PC-9 (cell line): Measurements from ENCODE around the gene SVEP1. TPM values are rescaled to one million over a fixed set of nuclear protein-coding genes. Genes with fewer than 3 reads are reported as not detected.

Source experiments
- BruUV-seq: library from RNA; stranded (reverse); fragments of 400-500 nt; replicated peaks from 2 replicates; lab custom pipeline; 2021; lab: Mats Ljungman, UMichigan
- CTCF ChIA-PET: fragments of 300-600 bp; sonication (Branson Sonifier 250); formaldehyde crosslinking; loops from one replicate; lab custom pipeline; 2022; ENCODE audit warnings: antibody characterized with exemption; lab: Charles Lee
- POLR2A ChIA-PET: fragments of 300-600 bp; sonication (Branson Sonifier 250); formaldehyde crosslinking; loops from one replicate; lab custom pipeline; 2022; ENCODE audit warnings: antibody characterized with exemption; ENCODE audit not compliant: unreplicated experiment; lab: Charles Lee
- DNase-seq, 2 experiments: peaks; one replicate each; pipeline versions ENCODE4 v3.0.0 to v3.0.0-alpha.2; 2015 to 2022; ENCODE audit warnings: mixed read lengths in 1 of 2
- H2AFZ ChIP-seq: fragments of 200-600 bp; sonication (generic); 2 replicates; pipeline ENCODE4 v1.8.1; 2017; ENCODE audit warnings: antibody characterized with exemption
- H3F3A ChIP-seq: fragments of 200-600 bp; sonication (generic); 2 replicates; pipeline ENCODE4 v1.8.1; 2017; ENCODE audit warnings: antibody characterized with exemption, mild to moderate bottlenecking, low read depth; ENCODE audit not compliant: insufficient read depth
- H3K27ac ChIP-seq: fragments of 200-600 bp; sonication (generic); 2 replicates; pipeline ENCODE4 v1.6.1; 2016; ENCODE audit warnings: mixed run types
- H3K27me3 ChIP-seq: fragments of 200-600 bp; sonication (generic); 2 replicates; pipeline ENCODE4 v1.6.1; 2016; ENCODE audit warnings: low read depth, mixed run types; ENCODE audit not compliant: insufficient read depth
- H3K36me3 ChIP-seq: fragments of 200-600 bp; sonication (generic); 2 replicates; pipeline ENCODE4 v1.6.1; 2016; ENCODE audit warnings: low read depth, mixed run types
- H3K4me1 ChIP-seq: fragments of 200-600 bp; sonication (generic); replicated peaks from 2 replicates; pipeline ENCODE4 v1.6.1; 2016; ENCODE audit warnings: mixed run types; ENCODE audit not compliant: insufficient read depth
- H3K4me2 ChIP-seq: fragments of 200-600 bp; sonication (generic); 2 replicates; pipeline ENCODE4 v1.6.1; 2017; ENCODE audit warnings: mixed run types
- H3K4me3 ChIP-seq: fragments of 200-600 bp; sonication (generic); 2 replicates; pipeline ENCODE4 v1.6.1; 2016; ENCODE audit warnings: mixed run types
- H3K79me2 ChIP-seq: fragments of 200-600 bp; sonication (generic); 2 replicates; pipeline ENCODE4 v1.6.1; 2017; ENCODE audit warnings: low read depth, mixed run types
- H3K9me2 ChIP-seq: fragments of 200-600 bp; sonication (generic); 2 replicates; pipeline ENCODE4 v1.8.1; 2017; ENCODE audit warnings: mild to moderate bottlenecking; ENCODE audit not compliant: insufficient read depth
- H3K9me3 ChIP-seq: fragments of 200-600 bp; sonication (generic); 2 replicates; pipeline ENCODE4 v1.8.1; 2016; ENCODE audit warnings: low read depth; ENCODE audit not compliant: insufficient read depth
- H4K20me1 ChIP-seq: fragments of 200-600 bp; sonication (generic); 2 replicates; pipeline ENCODE4 v1.8.1; 2017; ENCODE audit not compliant: insufficient read depth
- EZH2 ChIP-seq: fragments of 200-600 bp; sonication (generic); IDR thresholded peaks from 2 replicates; pipeline ENCODE4 v1.8.0; 2017; ENCODE audit warnings: antibody characterized with exemption, low read depth
- intact Hi-C: fragments of 100-400 bp; cut with micrococcal nuclease; formaldehyde crosslinking; loops from one replicate; pipeline ENCODE4 v1.10.0; 2022; ENCODE audit not compliant: unreplicated experiment
- total RNA-seq: library from RNA; stranded (reverse); gene quantifications from 2 replicates; pipeline ENCODE4 v1.2.3, GENCODE V29; 2021
- TF ChIP-seq, protein P1 (sequence below): fragments of 200-600 bp; sonication (generic); conservative IDR thresholded peaks from 2 replicates; pipeline ENCODE4 v1.6.1; 2017; ENCODE audit warnings: mixed run types, antibody characterized with exemption, mild to moderate bottlenecking, moderate library complexity

The SVEP1 gene
- total RNA-seq, 1 experiment from 2014 or later: 3.3 TPM

DNA sequence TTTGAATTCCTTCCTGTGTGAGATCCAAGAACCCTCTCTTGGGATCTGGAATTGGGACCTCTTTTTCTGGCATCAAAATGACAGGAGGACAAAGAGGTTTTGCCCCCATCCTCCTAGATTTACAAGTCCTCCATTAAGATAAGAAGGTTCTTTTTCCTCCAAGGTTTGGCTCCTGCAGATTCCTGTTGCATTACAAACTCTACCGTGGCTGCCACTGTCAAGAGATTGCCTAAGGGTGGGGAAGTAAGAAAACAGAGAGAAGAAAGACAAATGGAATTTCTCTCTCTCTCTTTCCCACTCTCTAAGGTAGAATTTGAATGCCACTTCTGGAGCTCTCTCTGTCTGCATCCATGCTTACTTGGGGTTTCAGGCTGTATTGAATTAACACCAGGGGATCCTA, 12.0 kb upstream of the SVEP1 start:
- CTCF ChIA-PET: interaction anchor here (0.6 kb wide), 1 partner anchor 8 kb away, joined by 5 read pairs; no protein-coding TSS in a partner anchor

DNA sequence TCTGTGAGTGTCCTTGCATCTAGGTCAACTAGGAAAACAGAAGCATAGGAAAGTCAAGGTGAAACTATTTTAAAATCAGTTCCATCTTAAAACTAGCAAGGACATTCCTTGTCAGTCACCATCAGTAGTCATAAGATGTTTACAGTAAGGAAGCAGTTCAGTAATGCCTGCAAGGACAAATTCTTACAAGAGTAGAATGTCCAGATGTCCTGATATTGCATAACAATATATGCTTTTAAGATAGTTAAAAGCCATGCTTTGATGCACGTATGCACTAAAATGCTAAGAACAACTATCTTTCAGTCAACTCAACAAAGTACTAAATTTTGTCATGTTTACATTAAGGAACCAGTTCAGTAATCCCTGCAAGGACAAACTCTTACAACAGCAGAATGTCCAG, 11.3 kb upstream of the SVEP1 start:
- H3F3A ChIP-seq: peaks cover 18% of the 10 kb centered on the region
- no peaks in the 10 kb centered on the region for H3K36me3 ChIP-seq
- ChIA-PET POLR2A (no interaction called here), CTCF (no interaction called here)
- H2AFZ ChIP-seq: no peak overlapping the region
- no peak overlapping the region for H3K4me3 ChIP-seq
- H3K9me3 ChIP-seq: peaks cover 11% of the 10 kb centered on the region; the same call in 1 of the 2 replicates
- BruUV-seq: no TSS peak
- no peaks in the 10 kb centered on the region for H3K79me2 ChIP-seq
- H3K9me2 ChIP-seq: no peaks in the 10 kb centered on the region
- intact Hi-C loops: no loop called here
- TF ChIP-seq, protein P1, sequence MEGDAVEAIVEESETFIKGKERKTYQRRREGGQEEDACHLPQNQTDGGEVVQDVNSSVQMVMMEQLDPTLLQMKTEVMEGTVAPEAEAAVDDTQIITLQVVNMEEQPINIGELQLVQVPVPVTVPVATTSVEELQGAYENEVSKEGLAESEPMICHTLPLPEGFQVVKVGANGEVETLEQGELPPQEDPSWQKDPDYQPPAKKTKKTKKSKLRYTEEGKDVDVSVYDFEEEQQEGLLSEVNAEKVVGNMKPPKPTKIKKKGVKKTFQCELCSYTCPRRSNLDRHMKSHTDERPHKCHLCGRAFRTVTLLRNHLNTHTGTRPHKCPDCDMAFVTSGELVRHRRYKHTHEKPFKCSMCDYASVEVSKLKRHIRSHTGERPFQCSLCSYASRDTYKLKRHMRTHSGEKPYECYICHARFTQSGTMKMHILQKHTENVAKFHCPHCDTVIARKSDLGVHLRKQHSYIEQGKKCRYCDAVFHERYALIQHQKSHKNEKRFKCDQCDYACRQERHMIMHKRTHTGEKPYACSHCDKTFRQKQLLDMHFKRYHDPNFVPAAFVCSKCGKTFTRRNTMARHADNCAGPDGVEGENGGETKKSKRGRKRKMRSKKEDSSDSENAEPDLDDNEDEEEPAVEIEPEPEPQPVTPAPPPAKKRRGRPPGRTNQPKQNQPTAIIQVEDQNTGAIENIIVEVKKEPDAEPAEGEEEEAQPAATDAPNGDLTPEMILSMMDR: no peak
- TF ChIP-seq EZH2: no peak
- H3K27me3 ChIP-seq: no peaks in the 10 kb centered on the region
- H3K4me1 ChIP-seq: peaks cover 23% of the 10 kb centered on the region
- no peak overlapping the region for H3K27ac ChIP-seq
- no peaks in the 10 kb centered on the region for H4K20me1 ChIP-seq
- DNase-seq: no peak
- H3K4me2 ChIP-seq: peak overlapping the region; percentile 37; the same call in 1 of the 2 replicates

More for the DNA sequence above, 12.0 kb upstream of the SVEP1 start:
- BruUV-seq: no TSS peak
- Histone ChIP-seq H3K9me3 (peaks cover 11% of the 10 kb centered on the region; the same call in 1 of the 2 replicates), H3K27me3 (no peaks in the 10 kb centered on the region), H3K4me1 (peaks cover 23% of the 10 kb centered on the region), H4K20me1 (no peaks in the 10 kb centered on the region), H3K9me2 (no peaks in the 10 kb centered on the region), H3K4me3 (no peak overlapping the region), H3K27ac (peak overlapping the region; percentile 30), H3K4me2 (peak overlapping the region; percentile 37; the same call in 1 of the 2 replicates), H3K79me2 (no peaks in the 10 kb centered on the region), H3F3A (peaks cover 18% of the 10 kb centered on the region), H3K36me3 (no peaks in the 10 kb centered on the region), H2AFZ (no peak overlapping the region)
- POLR2A ChIA-PET: interaction anchor here (0.5 to 0.8 kb wide), 5 partner anchors 9 to 51 kb away, joined by 3 to 6 read pairs (median 4); no protein-coding TSS in a partner anchor
- DNase-seq: peak; percentile 39 to 79
- TF ChIP-seq, protein P1: no peak
- TF ChIP-seq EZH2: no peak
- intact Hi-C loops: no loop called here

DNA sequence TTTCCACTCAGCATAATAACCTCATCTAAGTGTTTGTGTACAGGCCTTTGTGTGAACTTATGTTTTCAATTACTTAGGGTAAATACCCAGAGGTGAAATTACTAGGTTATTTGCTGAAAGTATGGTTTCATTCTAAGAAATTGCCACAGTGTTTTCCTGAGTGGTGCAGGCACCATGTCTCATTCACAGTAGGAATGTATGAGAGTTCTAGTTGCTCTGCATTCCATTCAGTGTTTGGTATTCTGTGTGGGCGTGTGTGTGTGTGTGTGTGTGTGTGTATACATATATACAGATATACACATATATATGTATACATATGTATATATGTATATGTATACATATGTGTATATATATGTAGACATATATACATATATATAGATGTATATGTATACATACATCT, 8.8 kb upstream of the SVEP1 start:
- intact Hi-C loops: no loop called here
- no TSS peak for BruUV-seq
- CTCF ChIA-PET: no interaction called here
- H3K79me2 ChIP-seq: no peaks in the 10 kb centered on the region
- peaks cover 11% of the 10 kb centered on the region for H3K9me3 ChIP-seq
- no peaks in the 10 kb centered on the region for H3K27me3 ChIP-seq
- peaks cover 18% of the 10 kb centered on the region for H3F3A ChIP-seq
- H3K4me3 ChIP-seq: no peak overlapping the region
- no peaks in the 10 kb centered on the region; the same call in 1 of the 2 replicates for H3K9me2 ChIP-seq
- no peak for TF ChIP-seq EZH2
- TF ChIP-seq, protein P1: no peak
- no peak overlapping the region for H3K27ac ChIP-seq
- H3K4me2 ChIP-seq: no peak overlapping the region
- peaks cover 23% of the 10 kb centered on the region for H3K4me1 ChIP-seq
- no peak for DNase-seq
- no peaks in the 10 kb centered on the region for H4K20me1 ChIP-seq
- no peaks in the 10 kb centered on the region for H3K36me3 ChIP-seq
- POLR2A ChIA-PET: no interaction called here
- H2AFZ ChIP-seq: no peak overlapping the region
